Caco-2 (cell line): ENCODE results near the gene GAS7. TPM values are rescaled to one million over a fixed set of nuclear protein-coding genes. Genes with fewer than 3 reads are reported as not detected.

Experiments used
- BruUV-seq: library from RNA; stranded (reverse); fragments of 400-500 nt; replicated peaks from 2 replicates; lab custom pipeline; 2021; lab: Mats Ljungman, UMichigan
- CTCF ChIA-PET: fragments of 300-600 bp; sonication (Branson Sonifier 250); formaldehyde crosslinking; loops from one replicate; lab custom pipeline; 2022; ENCODE audit warnings: antibody characterized with exemption; lab: Charles Lee
- POLR2A ChIA-PET: fragments of 300-600 bp; sonication (Branson Sonifier 250); formaldehyde crosslinking; loops from one replicate; lab custom pipeline; 2022; ENCODE audit warnings: antibody characterized with exemption; lab: Charles Lee
- DNase-seq, 2 experiments: peaks; one replicate each; pipeline versions ENCODE4 v3.0.0 to v3.0.0-alpha.2; 2020 to 2022
- H3K27me3 ChIP-seq: replicated peaks from 2 replicates; pipeline ENCODE4 v1.6.0; 2011; ENCODE audit warnings: low read length; ENCODE audit not compliant: control insufficient read depth, insufficient read depth
- H3K36me3 ChIP-seq: 2 replicates; pipeline ENCODE4 v1.5.1; 2011; ENCODE audit warnings: low read length; ENCODE audit not compliant: control insufficient read depth, insufficient read depth
- H3K4me1 ChIP-seq: fragments of 250-450 bp; sonication (Bioruptor Pico); 2 replicates; pipeline ENCODE4 v1.5.1; 2020; ENCODE audit warnings: mild to moderate bottlenecking
- H3K4me3 ChIP-seq: 2 replicates; pipeline ENCODE4 v1.5.1; 2011; ENCODE audit warnings: low read depth, mild to moderate bottlenecking, control low read depth, low read length
- H3K9me3 ChIP-seq: fragments of 250-450 bp; sonication (Bioruptor Pico); 2 replicates; pipeline ENCODE4 v1.5.1; 2020; ENCODE audit warnings: mild to moderate bottlenecking, moderate library complexity
- H3K27ac Mint-ChIP-seq: one replicate; pipeline ENCODE4 v1.8.0; 2022; ENCODE audit warnings: mixed read lengths; ENCODE audit not compliant: unreplicated experiment
- H3K27me3 Mint-ChIP-seq: one replicate; pipeline ENCODE4 v1.8.0; 2022; ENCODE audit warnings: mixed read lengths; ENCODE audit not compliant: insufficient read depth, unreplicated experiment
- H3K36me3 Mint-ChIP-seq: one replicate; pipeline ENCODE4 v1.8.0; 2022; ENCODE audit warnings: mild to moderate bottlenecking, mixed read lengths; ENCODE audit not compliant: insufficient read depth, unreplicated experiment
- H3K4me1 Mint-ChIP-seq: one replicate; pipeline ENCODE4 v1.8.0; 2022; ENCODE audit warnings: low read depth, mixed read lengths; ENCODE audit not compliant: unreplicated experiment
- H3K4me3 Mint-ChIP-seq: one replicate; pipeline ENCODE4 v1.8.0; 2022; ENCODE audit warnings: mild to moderate bottlenecking, moderate library complexity, mixed read lengths; ENCODE audit not compliant: unreplicated experiment
- H3K9me3 Mint-ChIP-seq: one replicate; pipeline ENCODE4 v1.8.0; 2022; ENCODE audit warnings: mixed read lengths; ENCODE audit not compliant: unreplicated experiment
- CTCF ChIP-seq, 2 experiments: fragments of 200-600 bp in 1 of 2; IDR thresholded peaks; 1 replicate in 1 of 2; 2 replicates in 1 of 2; pipeline versions ENCODE4 v1.5.1 to v1.8.0; 2011 to 2022; ENCODE audit warnings: antibody characterized with exemption in 1 of 2, control low read depth in 1 of 2, inconsistent platforms in 1 of 2, low read depth in 1 of 2, low read length in 1 of 2, mild to moderate bottlenecking in 1 of 2, moderate library complexity in 1 of 2; ENCODE audit not compliant: insufficient read depth in 1 of 2, severe bottlenecking in 1 of 2, unreplicated experiment in 1 of 2
- intact Hi-C: fragments of 100-400 bp; cut with micrococcal nuclease; formaldehyde crosslinking; loops from one replicate; pipeline ENCODE4 v1.10.0; 2022; ENCODE audit not compliant: unreplicated experiment
- total RNA-seq: library from RNA; stranded (reverse); gene quantifications from 2 replicates; pipeline ENCODE4 v1.2.3, GENCODE V29; 2022

GAS7 gene
- total RNA-seq, 1 experiment from 2014 or later = 0.34 TPM

GRCh38 chr17:10200016-10200415 is 1.6 kb upstream of the GAS7 start:
- POLR2A ChIA-PET = no interaction called here
- Mint-ChIP-seq H3K4me1 (no peaks in the 10 kb centered on the region), H3K36me3 (no peaks in the 10 kb centered on the region), H3K4me3 (no peak overlapping the region), H3K27me3 (no peaks in the 10 kb centered on the region), H3K9me3 (no peaks in the 10 kb centered on the region), H3K27ac (no peak overlapping the region)
- BruUV-seq = no TSS peak
- CTCF ChIA-PET = no interaction called here
- DNase-seq = no peak
- no peak for TF ChIP-seq CTCF (IDR thresholded peaks at IDR 0.05; ENCODE audit: insufficient read depth in 1 of 2, low read depth in 1 of 2, low read length in 1 of 2, severe bottlenecking in 1 of 2, unreplicated experiment in 1 of 2)
- H3K9me3 ChIP-seq = no peaks in the 10 kb centered on the region
- H3K36me3 ChIP-seq = no peaks in the 10 kb centered on the region
- intact Hi-C loops = no loop called here
- H3K27me3 ChIP-seq = no peaks in the 10 kb centered on the region
- H3K4me3 ChIP-seq = no peak overlapping the region
- H3K4me1 ChIP-seq = no peaks in the 10 kb centered on the region

GRCh38 chr17:10197721-10198508 is 491 bp downstream of the GAS7 start:
- no peak overlapping the region for H3K4me3 Mint-ChIP-seq
- H3K27ac Mint-ChIP-seq = no peak overlapping the region
- Histone ChIP-seq H3K9me3 (no peaks in the 10 kb centered on the region), H3K4me1 (no peaks in the 10 kb centered on the region), H3K36me3 (no peaks in the 10 kb centered on the region), H3K4me3 (no peak overlapping the region), H3K27me3 (no peaks in the 10 kb centered on the region)
- intact Hi-C loops = no loop called here
- H3K9me3 Mint-ChIP-seq = no peaks in the 10 kb centered on the region
- no TSS peak for BruUV-seq
- TF ChIP-seq CTCF (IDR thresholded peaks at IDR 0.05; ENCODE audit: insufficient read depth in 1 of 2, low read depth in 1 of 2, low read length in 1 of 2, severe bottlenecking in 1 of 2, unreplicated experiment in 1 of 2) = no peak
- H3K4me1 Mint-ChIP-seq = no peaks in the 10 kb centered on the region
- no peak for DNase-seq
- H3K27me3 Mint-ChIP-seq = no peaks in the 10 kb centered on the region
- no peaks in the 10 kb centered on the region for H3K36me3 Mint-ChIP-seq
- ChIA-PET POLR2A (no interaction called here), CTCF (no interaction called here)

- no peak for TF ChIP-seq CTCF (IDR thresholded peaks at IDR 0.05; ENCODE audit: insufficient read depth in 1 of 2, low read depth in 1 of 2, low read length in 1 of 2, severe bottlenecking in 1 of 2, unreplicated experiment in 1 of 2)
- no peak for DNase-seq
- Histone ChIP-seq H3K4me3 (no peak overlapping the region), H3K27me3 (no peaks in the 10 kb centered on the region), H3K36me3 (no peaks in the 10 kb centered on the region), H3K4me1 (no peaks in the 10 kb centered on the region), H3K9me3 (no peaks in the 10 kb centered on the region)
- POLR2A ChIA-PET = no interaction called here
- H3K4me1 Mint-ChIP-seq = no peaks in the 10 kb centered on the region
- no peaks in the 10 kb centered on the region for H3K36me3 Mint-ChIP-seq
- H3K27me3 Mint-ChIP-seq = no peaks in the 10 kb centered on the region
- no peaks in the 10 kb centered on the region for H3K9me3 Mint-ChIP-seq
- intact Hi-C loops = no loop called here
- no peak overlapping the region for H3K4me3 Mint-ChIP-seq
- CTCF ChIA-PET = no interaction called here
- H3K27ac Mint-ChIP-seq = no peak overlapping the region
- BruUV-seq = no TSS peak
These were observed 1.1 kb downstream of the GAS7 start for GRCh38 chr17:10197362-10197720.
